KMS-11 (cell line): ENCODE data around the gene HEATR9.

Source experiments
- H2AFZ ChIP-seq: fragments of 200-600 bp; sonication (generic); 2 replicates; pipeline ENCODE4 v1.6.1; 2016; ENCODE audit warnings: antibody characterized with exemption, mixed run types, low read depth
- H3K27ac ChIP-seq: fragments of 200-600 bp; sonication (generic); 2 replicates; pipeline ENCODE4 v1.6.1; 2016; ENCODE audit warnings: mild to moderate bottlenecking, mixed run types
- H3K27me3 ChIP-seq: fragments of 200-600 bp; sonication (generic); 2 replicates; pipeline ENCODE4 v1.6.1; 2017; ENCODE audit warnings: mild to moderate bottlenecking, low read depth, mixed run types, moderate library complexity; ENCODE audit not compliant: insufficient read depth
- H3K36me3 ChIP-seq: fragments of 200-600 bp; sonication (generic); 2 replicates; pipeline ENCODE4 v1.6.1; 2017; ENCODE audit warnings: mild to moderate bottlenecking, mixed run types; ENCODE audit not compliant: insufficient read depth
- H3K4me1 ChIP-seq: fragments of 200-600 bp; sonication (generic); 2 replicates; pipeline ENCODE4 v1.6.1; 2016; ENCODE audit warnings: mild to moderate bottlenecking, low read depth, mixed run types; ENCODE audit not compliant: poor library complexity, severe bottlenecking
- H3K4me2 ChIP-seq: fragments of 200-600 bp; sonication (generic); 2 replicates; pipeline ENCODE4 v1.7.0; 2016; ENCODE audit warnings: mild to moderate bottlenecking, mixed run types
- H3K4me3 ChIP-seq: fragments of 200-600 bp; sonication (generic); IDR thresholded peaks from 2 replicates; pipeline ENCODE4 v1.6.1; 2017; ENCODE audit warnings: low read depth, low read length, mixed read lengths; ENCODE audit not compliant: insufficient read depth
- H3K79me2 ChIP-seq: fragments of 200-600 bp; sonication (generic); 2 replicates; pipeline ENCODE4 v1.6.1; 2016; ENCODE audit warnings: low read depth, mixed run types; ENCODE audit not compliant: insufficient read depth
- H3K9ac ChIP-seq: fragments of 200-600 bp; sonication (generic); 2 replicates; pipeline ENCODE4 v1.6.1; 2016; ENCODE audit warnings: mild to moderate bottlenecking, mixed run types
- H4K20me1 ChIP-seq: fragments of 200-600 bp; sonication (generic); 2 replicates; pipeline ENCODE4 v1.6.1; 2016; ENCODE audit warnings: mild to moderate bottlenecking, mixed run types; ENCODE audit not compliant: insufficient read depth
- TF ChIP-seq, protein P1 (sequence below): fragments of 200-600 bp; sonication (generic); conservative IDR thresholded peaks from 2 replicates; pipeline ENCODE4 v1.6.1; 2017; ENCODE audit warnings: low read depth, mild to moderate bottlenecking, antibody characterized with exemption, low read length, moderate library complexity, mixed read lengths

Gene HEATR9

DNA sequence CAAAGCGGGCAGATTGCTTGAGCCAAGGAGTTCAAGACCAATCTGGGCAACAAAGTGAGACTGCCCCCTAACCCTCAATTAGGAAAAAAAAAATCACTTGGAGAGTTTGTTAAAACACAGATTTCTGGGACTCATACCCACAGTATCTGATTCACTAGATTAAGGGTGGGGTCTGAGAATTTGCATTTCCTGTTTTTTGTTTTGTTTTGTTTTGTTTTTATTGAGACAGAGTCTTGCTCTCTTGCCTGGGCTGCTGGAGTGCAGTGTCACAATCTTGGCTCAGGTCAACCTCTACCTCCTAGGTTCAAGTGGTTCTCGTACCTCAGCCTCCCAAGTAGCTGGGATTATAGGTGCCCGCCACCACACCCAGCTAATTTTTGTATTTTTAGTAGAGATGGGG lies 1.1 kb downstream of the HEATR9 start:
- H4K20me1 ChIP-seq = no peaks in the 10 kb centered on the region
- no peaks in the 10 kb centered on the region for H3K79me2 ChIP-seq
- H3K4me2 ChIP-seq = no peak overlapping the region
- H3K27ac ChIP-seq = no peak overlapping the region
- no peak overlapping the region for H2AFZ ChIP-seq
- H3K4me1 ChIP-seq = peaks cover 8% of the 10 kb centered on the region
- H3K36me3 ChIP-seq = no peaks in the 10 kb centered on the region
- no peak overlapping the region for H3K9ac ChIP-seq
- no peak overlapping the region for H3K4me3 ChIP-seq
- H3K27me3 ChIP-seq = no peaks in the 10 kb centered on the region
- TF ChIP-seq, protein P1, sequence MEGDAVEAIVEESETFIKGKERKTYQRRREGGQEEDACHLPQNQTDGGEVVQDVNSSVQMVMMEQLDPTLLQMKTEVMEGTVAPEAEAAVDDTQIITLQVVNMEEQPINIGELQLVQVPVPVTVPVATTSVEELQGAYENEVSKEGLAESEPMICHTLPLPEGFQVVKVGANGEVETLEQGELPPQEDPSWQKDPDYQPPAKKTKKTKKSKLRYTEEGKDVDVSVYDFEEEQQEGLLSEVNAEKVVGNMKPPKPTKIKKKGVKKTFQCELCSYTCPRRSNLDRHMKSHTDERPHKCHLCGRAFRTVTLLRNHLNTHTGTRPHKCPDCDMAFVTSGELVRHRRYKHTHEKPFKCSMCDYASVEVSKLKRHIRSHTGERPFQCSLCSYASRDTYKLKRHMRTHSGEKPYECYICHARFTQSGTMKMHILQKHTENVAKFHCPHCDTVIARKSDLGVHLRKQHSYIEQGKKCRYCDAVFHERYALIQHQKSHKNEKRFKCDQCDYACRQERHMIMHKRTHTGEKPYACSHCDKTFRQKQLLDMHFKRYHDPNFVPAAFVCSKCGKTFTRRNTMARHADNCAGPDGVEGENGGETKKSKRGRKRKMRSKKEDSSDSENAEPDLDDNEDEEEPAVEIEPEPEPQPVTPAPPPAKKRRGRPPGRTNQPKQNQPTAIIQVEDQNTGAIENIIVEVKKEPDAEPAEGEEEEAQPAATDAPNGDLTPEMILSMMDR = no peak

DNA sequence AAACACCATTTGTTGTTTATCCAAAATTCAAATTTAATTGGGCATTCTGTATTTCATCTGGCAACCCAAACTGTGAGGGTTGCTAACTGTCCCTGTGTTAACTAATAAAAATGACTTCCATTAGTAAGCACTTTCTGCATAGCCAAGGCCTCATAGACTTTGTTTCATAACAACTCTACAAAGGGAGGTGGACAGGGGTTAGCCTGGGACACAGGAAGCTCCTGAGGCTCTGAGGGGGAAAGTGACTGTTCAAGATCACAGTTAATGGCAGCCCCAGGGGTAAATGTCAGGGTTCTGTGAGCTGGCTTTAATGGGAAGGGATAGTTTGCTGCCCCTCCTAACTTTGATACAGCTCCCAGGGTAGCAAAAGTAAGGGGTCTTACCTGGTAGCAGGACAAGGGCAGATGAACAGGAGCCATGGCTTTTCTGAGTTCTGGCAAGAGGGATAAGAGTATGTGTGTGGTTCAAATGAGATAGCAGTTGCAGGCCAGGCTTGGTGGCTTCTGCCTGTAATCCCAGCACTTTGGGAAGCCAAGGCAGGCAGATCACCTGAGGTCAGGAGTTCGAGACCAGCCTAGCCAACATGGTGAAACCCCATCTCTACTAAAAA lies 2.2 kb downstream of the HEATR9 start:
- H3K9ac ChIP-seq = no peak overlapping the region
- no peak overlapping the region for H2AFZ ChIP-seq
- TF ChIP-seq, protein P1 = no peak
- H3K36me3 ChIP-seq = no peaks in the 10 kb centered on the region
- no peak overlapping the region for H3K4me2 ChIP-seq
- H3K79me2 ChIP-seq = no peaks in the 10 kb centered on the region
- H3K27ac ChIP-seq = no peak overlapping the region
- H3K27me3 ChIP-seq = no peaks in the 10 kb centered on the region
- H3K4me3 ChIP-seq = no peak overlapping the region
- peaks cover 8% of the 10 kb centered on the region for H3K4me1 ChIP-seq
- H4K20me1 ChIP-seq = no peaks in the 10 kb centered on the region

DNA sequence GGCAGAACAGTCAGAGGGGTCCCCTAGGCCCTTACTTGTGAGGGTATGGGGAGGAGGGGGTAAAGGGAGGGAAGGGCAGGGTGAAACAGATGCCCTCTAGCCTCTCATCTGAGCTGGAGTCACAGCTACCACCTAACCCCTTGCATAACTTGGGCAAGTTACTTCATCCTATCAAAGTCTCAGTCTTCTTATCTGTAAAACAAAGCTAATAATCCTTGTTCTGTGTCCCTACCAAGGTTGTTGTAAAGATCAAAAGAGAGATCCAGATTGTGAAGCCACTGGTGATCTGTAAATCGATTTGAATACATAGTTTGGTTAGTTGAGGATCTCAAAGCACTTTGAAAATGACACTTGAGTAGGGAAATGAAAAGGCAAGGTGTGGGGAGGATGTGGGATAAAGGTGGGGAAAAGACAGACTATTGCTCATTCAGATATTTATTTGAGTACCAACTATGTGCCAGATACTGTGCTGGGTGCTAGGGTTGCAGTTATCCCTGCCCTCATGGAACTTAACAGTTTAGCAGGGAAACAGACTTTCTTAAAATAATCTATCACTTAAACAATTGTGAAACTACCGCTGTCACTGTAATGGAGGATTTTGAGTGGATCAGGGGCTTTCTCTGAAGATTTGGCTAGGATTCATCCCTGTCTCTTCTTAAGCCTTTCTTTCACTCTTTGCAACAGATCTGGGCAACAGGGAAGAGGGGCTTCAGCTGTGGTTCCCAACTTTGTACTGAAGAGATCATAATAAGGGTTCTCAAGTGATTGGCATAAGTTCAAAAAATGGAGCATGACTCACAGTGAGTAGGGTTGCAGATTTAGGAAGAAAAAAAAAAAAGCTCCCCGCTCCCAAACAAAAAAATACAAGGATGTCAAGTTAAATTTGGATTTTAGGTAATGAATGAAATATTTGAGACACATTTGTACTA lies 3.0 kb downstream of the HEATR9 start:
- TF ChIP-seq, protein P1 = no peak
- H3K36me3 ChIP-seq = no peaks in the 10 kb centered on the region
- H3K4me1 ChIP-seq = peaks cover 8% of the 10 kb centered on the region
- H3K27ac ChIP-seq = no peak overlapping the region
- H4K20me1 ChIP-seq = no peaks in the 10 kb centered on the region
- H2AFZ ChIP-seq = no peak overlapping the region
- H3K27me3 ChIP-seq = no peaks in the 10 kb centered on the region
- H3K79me2 ChIP-seq = no peaks in the 10 kb centered on the region
- no peak overlapping the region for H3K4me2 ChIP-seq
- H3K4me3 ChIP-seq = no peak overlapping the region
- H3K9ac ChIP-seq = no peak overlapping the region

DNA sequence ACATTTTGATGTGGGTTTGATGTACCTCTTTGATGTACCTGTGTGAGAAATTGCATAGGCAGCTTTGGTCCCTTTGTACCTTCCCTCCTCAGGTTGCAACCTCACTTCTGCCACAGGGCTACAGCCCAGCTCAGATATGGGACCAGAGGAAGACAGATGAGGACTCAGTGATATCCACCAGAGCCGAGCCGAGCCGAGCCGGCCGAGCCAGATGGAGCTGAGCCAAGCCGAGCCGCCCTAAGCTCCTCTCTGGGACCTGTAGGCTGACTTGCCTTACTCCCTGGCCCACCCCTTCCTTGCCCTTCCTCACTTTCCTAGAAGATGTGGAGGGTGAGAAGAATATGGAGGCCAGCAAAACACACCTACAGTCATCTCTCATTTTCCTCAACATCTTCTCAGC lies 3.8 kb downstream of the HEATR9 start:
- Histone ChIP-seq H3K79me2 (no peaks in the 10 kb centered on the region), H2AFZ (no peak overlapping the region), H3K4me1 (peaks cover 8% of the 10 kb centered on the region), H3K36me3 (no peaks in the 10 kb centered on the region), H3K4me3 (no peak overlapping the region), H3K27ac (no peak overlapping the region), H3K4me2 (no peak overlapping the region), H3K27me3 (no peaks in the 10 kb centered on the region), H4K20me1 (no peaks in the 10 kb centered on the region), H3K9ac (no peak overlapping the region)
- TF ChIP-seq, protein P1 = no peak
